Liver (tissue), 9 donors: ENCODE results near the gene GMDS. TPM values are rescaled to one million over a fixed set of nuclear protein-coding genes. Genes with fewer than 3 reads are reported as not detected.

Experiments
- DNase-seq: peaks from one replicate; pipeline ENCODE4 v3.0.0-alpha.2; 2017; ENCODE audit warnings: low spot score
- H3K27ac ChIP-seq, 2 donors: one replicate each; pipeline ENCODE4 v1.7.0; 2013; ENCODE audit warnings: inconsistent platforms in 2 of 2, low read length in 2 of 2, control low read depth in 1 of 2, low read depth in 1 of 2, mild to moderate bottlenecking in 1 of 2
- H3K27me3 ChIP-seq, 4 donors: one replicate each; pipeline versions ENCODE4 v1.6.1 to v1.7.0; 2013; ENCODE audit warnings: low read length in 3 of 4, inconsistent platforms in 1 of 4, mild to moderate bottlenecking in 1 of 4, moderate library complexity in 1 of 4; ENCODE audit not compliant: control insufficient read depth in 4 of 4, insufficient read depth in 4 of 4
- H3K36me3 ChIP-seq, 4 donors: one replicate each; pipeline versions ENCODE4 v1.6.1 to v1.7.0; 2013; ENCODE audit warnings: low read length in 3 of 4, mild to moderate bottlenecking in 3 of 4, low read depth in 1 of 4, moderate library complexity in 1 of 4; ENCODE audit not compliant: control insufficient read depth in 4 of 4, insufficient read depth in 3 of 4
- H3K4me1 ChIP-seq, 4 donors: one replicate each; pipeline versions ENCODE4 v1.6.1 to v1.7.0; 2013; ENCODE audit warnings: low read length in 3 of 4, mild to moderate bottlenecking in 3 of 4, moderate library complexity in 1 of 4; ENCODE audit not compliant: control insufficient read depth in 4 of 4, insufficient read depth in 4 of 4
- H3K4me3 ChIP-seq, 3 donors: one replicate each; pipeline versions ENCODE4 v1.6.1 to v1.7.0; 2013; ENCODE audit warnings: low read length in 3 of 3, control low read depth in 1 of 3, low read depth in 1 of 3, mild to moderate bottlenecking in 1 of 3
- H3K9ac ChIP-seq, 2 donors: one replicate each; pipeline ENCODE4 v1.7.0; 2013; ENCODE audit warnings: low read length in 2 of 2, mild to moderate bottlenecking in 2 of 2, moderate library complexity in 2 of 2, control low read depth in 1 of 2, low read depth in 1 of 2
- H3K9me3 ChIP-seq, 4 donors: one replicate each; pipeline versions ENCODE4 v1.6.1 to v1.7.0; 2013; ENCODE audit warnings: low read length in 3 of 4; ENCODE audit not compliant: control insufficient read depth in 4 of 4
- EGR1 ChIP-seq, 2 donors: IDR thresholded peaks; 2 replicates each; pipeline ENCODE4 v1.6.1; 2016 to 2018; ENCODE audit warnings: antibody characterized with exemption in 2 of 2, low read depth in 2 of 2
- FOXA2 ChIP-seq: IDR thresholded peaks from 2 replicates; pipeline ENCODE4 v1.6.1; 2016; ENCODE audit warnings: antibody characterized with exemption
- GABPA ChIP-seq, 2 donors: IDR thresholded peaks in 1 of 2; conservative IDR thresholded peaks in 1 of 2; 2 replicates each; pipeline ENCODE4 v1.6.1; 2016; ENCODE audit warnings: antibody characterized with exemption in 2 of 2, mild to moderate bottlenecking in 1 of 2, moderate library complexity in 1 of 2
- HNF4A ChIP-seq, 2 donors: conservative IDR thresholded peaks; 2 replicates each; pipeline ENCODE4 v1.6.1; 2016; ENCODE audit warnings: antibody characterized with exemption in 2 of 2, mild to moderate bottlenecking in 2 of 2
- HNF4G ChIP-seq: IDR thresholded peaks from 2 replicates; pipeline ENCODE4 v1.6.1; 2016; ENCODE audit warnings: antibody characterized with exemption
- JUND ChIP-seq, 2 donors: IDR thresholded peaks; 2 replicates each; pipeline ENCODE4 v1.6.1; 2016; ENCODE audit warnings: antibody characterized with exemption in 2 of 2
- NR2F2 ChIP-seq: IDR thresholded peaks from 2 replicates; pipeline ENCODE4 v1.6.1; 2016; ENCODE audit warnings: antibody characterized with exemption
- RXRA ChIP-seq, 2 donors: IDR thresholded peaks; 2 replicates each; pipeline ENCODE4 v1.6.1; 2017 to 2018; ENCODE audit warnings: antibody characterized with exemption in 2 of 2, mild to moderate bottlenecking in 1 of 2
- SP1 ChIP-seq: IDR thresholded peaks from 2 replicates; pipeline ENCODE4 v1.6.1; 2018; ENCODE audit warnings: antibody characterized with exemption, mild to moderate bottlenecking
- TAF1 ChIP-seq: conservative IDR thresholded peaks from 2 replicates; pipeline ENCODE4 v1.6.1; 2016; ENCODE audit warnings: antibody characterized with exemption, mild to moderate bottlenecking
- WGBS: extraction: QIAGEN DNeasy Blood & Tissue Kit; methylation state at CpG from one replicate; pipeline ENCODE4 v1.1.7; 2013; 5-methylcytosine and 5-hydroxymethylcytosine counted together
- polyA plus RNA-seq, 2 donors: library from polyadenylated mRNA; stranded (reverse) in 1 of 2; unstranded in 1 of 2; fragments of 200-250 nt in 1 of 2; fragments of >200 nt in 1 of 2; fragmentation: Nextera tagmentation in 1 of 2; extraction: Ambion mirVana in 1 of 2; gene quantifications; one replicate each; pipeline versions ENCODE4 v1.2.1 to v1.2.3, GENCODE V29; 2013 to 2015
- total RNA-seq, 2 donors: library from RNA; depleted of rRNA; stranded (reverse); fragments of >200 nt; gene quantifications; one replicate each; pipeline ENCODE4 v1.2.3, GENCODE V29; 2014
- TF ChIP-seq, protein P1 (sequence below): IDR thresholded peaks from 2 replicates; pipeline ENCODE4 v1.6.1; 2016; ENCODE audit warnings: antibody characterized with exemption, mild to moderate bottlenecking
- TF ChIP-seq, protein P2 (sequence below): IDR thresholded peaks from 2 replicates; pipeline ENCODE4 v1.6.1; 2016; ENCODE audit warnings: antibody characterized with exemption
- TF ChIP-seq, protein P3 (sequence below): IDR thresholded peaks from 2 replicates; pipeline ENCODE4 v1.6.1; 2016; ENCODE audit warnings: antibody characterized with exemption
- TF ChIP-seq, protein P4 (sequence below): fragments of 150-350 bp; IDR thresholded peaks from 2 replicates; pipeline ENCODE4 v1.5.1; 2017; ENCODE audit warnings: improper control_type of control experiment, low read depth, low read length; ENCODE audit not compliant: missing input control
- donor health status: healthy.
- donor health status: healthy.
- donor health status: healthy.
- donor health status: healthy.
- donor health status: healthy.

GMDS gene
- total and polyA plus RNA-seq, 4 donors = 3.5 to 15.6 (median 13.0) TPM

DNA sequence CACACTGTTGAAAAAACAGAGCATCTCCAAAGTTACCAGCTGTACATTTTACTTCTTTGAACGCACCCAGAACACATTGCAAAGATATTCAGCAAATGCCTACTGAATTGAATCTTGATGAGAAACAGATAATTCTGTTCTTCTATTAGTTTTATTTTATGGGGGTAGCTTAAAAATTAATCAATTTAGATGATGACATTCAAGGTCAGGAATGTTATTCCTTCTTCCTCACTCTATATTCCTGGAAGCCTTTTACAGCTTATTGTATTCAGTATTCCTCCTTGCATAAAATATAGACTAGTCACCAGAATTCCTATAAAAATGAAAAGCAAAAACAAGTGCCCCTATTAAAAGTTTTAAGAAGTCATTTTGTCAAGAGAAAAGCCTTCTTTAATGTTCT is 21.4 kb upstream of the GMDS start:
- 93% methylated on average over 1 of the region's 1 CpG for WGBS
- H3K4me3 ChIP-seq = no peak overlapping the region
- H3K9ac ChIP-seq = no peak overlapping the region
- H3K9me3 ChIP-seq = no peaks in the 10 kb centered on the region
- TF ChIP-seq, protein P1, sequence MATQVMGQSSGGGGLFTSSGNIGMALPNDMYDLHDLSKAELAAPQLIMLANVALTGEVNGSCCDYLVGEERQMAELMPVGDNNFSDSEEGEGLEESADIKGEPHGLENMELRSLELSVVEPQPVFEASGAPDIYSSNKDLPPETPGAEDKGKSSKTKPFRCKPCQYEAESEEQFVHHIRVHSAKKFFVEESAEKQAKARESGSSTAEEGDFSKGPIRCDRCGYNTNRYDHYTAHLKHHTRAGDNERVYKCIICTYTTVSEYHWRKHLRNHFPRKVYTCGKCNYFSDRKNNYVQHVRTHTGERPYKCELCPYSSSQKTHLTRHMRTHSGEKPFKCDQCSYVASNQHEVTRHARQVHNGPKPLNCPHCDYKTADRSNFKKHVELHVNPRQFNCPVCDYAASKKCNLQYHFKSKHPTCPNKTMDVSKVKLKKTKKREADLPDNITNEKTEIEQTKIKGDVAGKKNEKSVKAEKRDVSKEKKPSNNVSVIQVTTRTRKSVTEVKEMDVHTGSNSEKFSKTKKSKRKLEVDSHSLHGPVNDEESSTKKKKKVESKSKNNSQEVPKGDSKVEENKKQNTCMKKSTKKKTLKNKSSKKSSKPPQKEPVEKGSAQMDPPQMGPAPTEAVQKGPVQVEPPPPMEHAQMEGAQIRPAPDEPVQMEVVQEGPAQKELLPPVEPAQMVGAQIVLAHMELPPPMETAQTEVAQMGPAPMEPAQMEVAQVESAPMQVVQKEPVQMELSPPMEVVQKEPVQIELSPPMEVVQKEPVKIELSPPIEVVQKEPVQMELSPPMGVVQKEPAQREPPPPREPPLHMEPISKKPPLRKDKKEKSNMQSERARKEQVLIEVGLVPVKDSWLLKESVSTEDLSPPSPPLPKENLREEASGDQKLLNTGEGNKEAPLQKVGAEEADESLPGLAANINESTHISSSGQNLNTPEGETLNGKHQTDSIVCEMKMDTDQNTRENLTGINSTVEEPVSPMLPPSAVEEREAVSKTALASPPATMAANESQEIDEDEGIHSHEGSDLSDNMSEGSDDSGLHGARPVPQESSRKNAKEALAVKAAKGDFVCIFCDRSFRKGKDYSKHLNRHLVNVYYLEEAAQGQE = no peak
- TF ChIP-seq SP1 (no peak), EGR1 (IDR thresholded peaks at IDR 0.05; ENCODE audit: low read depth in 2 of 2) (no peak), NR2F2 (no peak), HNF4G (no peak)
- TF ChIP-seq, protein P2, sequence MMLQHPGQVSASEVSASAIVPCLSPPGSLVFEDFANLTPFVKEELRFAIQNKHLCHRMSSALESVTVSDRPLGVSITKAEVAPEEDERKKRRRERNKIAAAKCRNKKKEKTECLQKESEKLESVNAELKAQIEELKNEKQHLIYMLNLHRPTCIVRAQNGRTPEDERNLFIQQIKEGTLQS = no peak
- no peaks in the 10 kb centered on the region for H3K4me1 ChIP-seq
- DNase-seq = no peak
- peaks cover 6 to 22% (median 7%) of the 10 kb centered on the region in 4 donors for H3K36me3 ChIP-seq
- no peak overlapping the region for H3K27ac ChIP-seq
- no peaks in the 10 kb centered on the region for H3K27me3 ChIP-seq

DNA sequence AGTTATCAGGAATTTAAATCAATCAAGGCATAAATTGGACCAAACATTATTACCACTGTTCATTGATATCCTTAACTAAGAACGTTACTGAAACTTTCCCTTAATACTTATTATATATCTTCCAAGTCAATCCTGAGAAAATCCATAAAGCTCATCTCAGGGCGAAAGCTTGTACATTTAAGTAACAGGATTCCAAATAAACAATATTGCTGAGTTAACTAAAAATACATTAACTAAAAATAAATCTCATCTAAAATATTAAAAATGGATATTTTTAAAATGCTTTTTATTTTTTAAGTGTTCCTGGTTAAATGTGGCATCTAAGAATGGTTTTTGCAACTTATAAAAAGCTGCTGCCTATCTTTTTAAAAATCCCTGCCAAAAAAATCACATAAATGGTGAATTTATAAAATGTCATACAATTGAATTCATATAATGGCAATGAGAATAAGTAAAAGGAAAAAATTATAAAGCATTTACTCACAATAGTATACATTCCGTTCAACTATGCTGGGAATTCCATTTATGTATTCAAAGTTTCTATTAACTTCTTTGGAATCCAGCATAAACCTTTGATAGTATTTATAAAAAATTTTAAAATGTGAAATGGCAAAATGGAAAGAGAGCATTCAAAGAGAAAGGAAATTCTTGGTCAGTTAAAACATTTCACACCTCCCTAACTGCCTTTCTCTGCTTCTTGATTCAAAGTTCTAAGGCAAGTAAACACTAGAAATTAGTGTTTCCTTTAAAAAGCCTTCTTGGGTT is 20.8 kb upstream of the GMDS start:
- H3K36me3 ChIP-seq = peaks cover 3 to 22% (median 6%) of the 10 kb centered on the region in 4 donors
- no peak overlapping the region for H3K4me3 ChIP-seq
- H3K9ac ChIP-seq = no peak overlapping the region
- no peaks in the 10 kb centered on the region for H3K27me3 ChIP-seq
- WGBS = 84% methylated on average over 3 of the region's 3 CpGs
- H3K4me1 ChIP-seq = no peaks in the 10 kb centered on the region
- no peak overlapping the region for H3K27ac ChIP-seq
- DNase-seq = no peak
- no peaks in the 10 kb centered on the region for H3K9me3 ChIP-seq
- TF ChIP-seq EGR1 (IDR thresholded peaks at IDR 0.05; ENCODE audit: low read depth in 2 of 2) = no peak
- TF ChIP-seq TAF1 = no peak
- TF ChIP-seq, protein P3, sequence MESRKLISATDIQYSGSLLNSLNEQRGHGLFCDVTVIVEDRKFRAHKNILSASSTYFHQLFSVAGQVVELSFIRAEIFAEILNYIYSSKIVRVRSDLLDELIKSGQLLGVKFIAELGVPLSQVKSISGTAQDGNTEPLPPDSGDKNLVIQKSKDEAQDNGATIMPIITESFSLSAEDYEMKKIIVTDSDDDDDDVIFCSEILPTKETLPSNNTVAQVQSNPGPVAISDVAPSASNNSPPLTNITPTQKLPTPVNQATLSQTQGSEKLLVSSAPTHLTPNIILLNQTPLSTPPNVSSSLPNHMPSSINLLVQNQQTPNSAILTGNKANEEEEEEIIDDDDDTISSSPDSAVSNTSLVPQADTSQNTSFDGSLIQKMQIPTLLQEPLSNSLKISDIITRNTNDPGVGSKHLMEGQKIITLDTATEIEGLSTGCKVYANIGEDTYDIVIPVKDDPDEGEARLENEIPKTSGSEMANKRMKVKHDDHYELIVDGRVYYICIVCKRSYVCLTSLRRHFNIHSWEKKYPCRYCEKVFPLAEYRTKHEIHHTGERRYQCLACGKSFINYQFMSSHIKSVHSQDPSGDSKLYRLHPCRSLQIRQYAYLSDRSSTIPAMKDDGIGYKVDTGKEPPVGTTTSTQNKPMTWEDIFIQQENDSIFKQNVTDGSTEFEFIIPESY = no peak
- TF ChIP-seq JUND (IDR thresholded peaks at IDR 0.05) = no peak

DNA sequence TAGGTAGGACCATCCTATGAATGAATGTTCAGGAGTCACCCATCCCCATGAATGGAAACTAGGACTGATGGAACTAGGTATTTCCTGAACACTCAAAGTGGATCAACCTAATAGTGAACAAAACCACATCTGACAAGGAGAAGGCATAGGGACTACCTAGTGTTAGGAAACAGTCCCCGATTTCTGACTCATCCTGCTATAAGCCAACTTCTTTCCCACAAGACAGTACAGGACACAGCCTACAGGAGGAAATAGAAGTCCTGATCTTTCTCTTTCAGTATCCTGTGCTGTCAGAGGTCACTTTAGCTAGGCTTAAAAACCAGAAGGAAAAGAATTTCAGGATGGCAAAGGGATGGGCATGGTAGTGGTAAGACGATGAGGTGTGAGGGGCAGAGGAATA is 19.5 kb upstream of the GMDS start:
- 93% methylated on average over 2 of the region's 2 CpGs for WGBS
- no peaks in the 10 kb centered on the region for H3K9me3 ChIP-seq
- TF ChIP-seq FOXA2 = no peak
- TF ChIP-seq RXRA (IDR thresholded peaks at IDR 0.05) = no peak
- no peak for TF ChIP-seq HNF4G
- TF ChIP-seq HNF4A (conservative IDR thresholded peaks at IDR 0.05) = no peak
- TF ChIP-seq, protein P4, sequence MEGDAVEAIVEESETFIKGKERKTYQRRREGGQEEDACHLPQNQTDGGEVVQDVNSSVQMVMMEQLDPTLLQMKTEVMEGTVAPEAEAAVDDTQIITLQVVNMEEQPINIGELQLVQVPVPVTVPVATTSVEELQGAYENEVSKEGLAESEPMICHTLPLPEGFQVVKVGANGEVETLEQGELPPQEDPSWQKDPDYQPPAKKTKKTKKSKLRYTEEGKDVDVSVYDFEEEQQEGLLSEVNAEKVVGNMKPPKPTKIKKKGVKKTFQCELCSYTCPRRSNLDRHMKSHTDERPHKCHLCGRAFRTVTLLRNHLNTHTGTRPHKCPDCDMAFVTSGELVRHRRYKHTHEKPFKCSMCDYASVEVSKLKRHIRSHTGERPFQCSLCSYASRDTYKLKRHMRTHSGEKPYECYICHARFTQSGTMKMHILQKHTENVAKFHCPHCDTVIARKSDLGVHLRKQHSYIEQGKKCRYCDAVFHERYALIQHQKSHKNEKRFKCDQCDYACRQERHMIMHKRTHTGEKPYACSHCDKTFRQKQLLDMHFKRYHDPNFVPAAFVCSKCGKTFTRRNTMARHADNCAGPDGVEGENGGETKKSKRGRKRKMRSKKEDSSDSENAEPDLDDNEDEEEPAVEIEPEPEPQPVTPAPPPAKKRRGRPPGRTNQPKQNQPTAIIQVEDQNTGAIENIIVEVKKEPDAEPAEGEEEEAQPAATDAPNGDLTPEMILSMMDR = no peak
- TF ChIP-seq GABPA (IDR thresholded peaks at IDR 0.05 in 1 of 2, conservative IDR thresholded peaks at IDR 0.05 in 1 of 2) = no peak
- TF ChIP-seq JUND (IDR thresholded peaks at IDR 0.05) = no peak
- no peak for TF ChIP-seq TAF1
- TF ChIP-seq, protein P1 = no peak
- no peak for TF ChIP-seq SP1
- TF ChIP-seq, protein P2 = no peak
- no peak for TF ChIP-seq EGR1 (IDR thresholded peaks at IDR 0.05; ENCODE audit: low read depth in 2 of 2)

More for the DNA sequence above, 19.5 kb upstream of the GMDS start:
- no peaks in the 10 kb centered on the region for H3K4me1 ChIP-seq
- no peak overlapping the region for H3K4me3 ChIP-seq
- H3K27ac ChIP-seq = no peak overlapping the region
- no peaks in the 10 kb centered on the region for H3K27me3 ChIP-seq
- H3K9ac ChIP-seq = no peak overlapping the region
- DNase-seq = no peak
- H3K36me3 ChIP-seq = peaks cover 1 to 22% (median 6%) of the 10 kb centered on the region in 4 donors
